ENCODE measurements around the gene SLK.

SLK gene

GRCh38 chr10:104041891-104042535, 75.1 kb downstream of the SLK start:
- Histone ChIP-seq H3K27ac (ENCODE audit: low read depth, low read length) (no peak overlapping the region), H4K20me1 (ENCODE audit: low read depth, low read length) (no peaks in the 10 kb centered on the region), H3K4me3 (ENCODE audit: insufficient read depth, low read length, poor library complexity, severe bottlenecking) (no peak overlapping the region), H3F3A (ENCODE audit: insufficient read depth) (no peaks in the 10 kb centered on the region), H3K9me2 (replicated peaks; ENCODE audit: insufficient read depth, low read length) (no peaks in the 10 kb centered on the region), H3K36me3 (ENCODE audit: low read length) (no peaks in the 10 kb centered on the region), H2AFZ (ENCODE audit: low read depth, low read length, severe bottlenecking) (no peak overlapping the region), H3K79me2 (ENCODE audit: insufficient read depth, low read length) (no peaks in the 10 kb centered on the region), H3K4me2 (ENCODE audit: low read depth, low read length, poor library complexity, severe bottlenecking) (no peak overlapping the region), H3K27me3 (ENCODE audit: low read length) (no peaks in the 10 kb centered on the region), H3K9me3 (ENCODE audit: insufficient read depth, low read length) (no peaks in the 10 kb centered on the region), H3K9ac (ENCODE audit: low read length) (no peak overlapping the region)
- TF ChIP-seq CTCF (IDR thresholded peaks at IDR 0.05; ENCODE audit: insufficient read depth, low read length, poor library complexity, severe bottlenecking) = no peak
- TF ChIP-seq EZH2phosphoT487 (conservative IDR thresholded peaks at IDR 0.05; ENCODE audit: low read length) = no peak

DNA sequence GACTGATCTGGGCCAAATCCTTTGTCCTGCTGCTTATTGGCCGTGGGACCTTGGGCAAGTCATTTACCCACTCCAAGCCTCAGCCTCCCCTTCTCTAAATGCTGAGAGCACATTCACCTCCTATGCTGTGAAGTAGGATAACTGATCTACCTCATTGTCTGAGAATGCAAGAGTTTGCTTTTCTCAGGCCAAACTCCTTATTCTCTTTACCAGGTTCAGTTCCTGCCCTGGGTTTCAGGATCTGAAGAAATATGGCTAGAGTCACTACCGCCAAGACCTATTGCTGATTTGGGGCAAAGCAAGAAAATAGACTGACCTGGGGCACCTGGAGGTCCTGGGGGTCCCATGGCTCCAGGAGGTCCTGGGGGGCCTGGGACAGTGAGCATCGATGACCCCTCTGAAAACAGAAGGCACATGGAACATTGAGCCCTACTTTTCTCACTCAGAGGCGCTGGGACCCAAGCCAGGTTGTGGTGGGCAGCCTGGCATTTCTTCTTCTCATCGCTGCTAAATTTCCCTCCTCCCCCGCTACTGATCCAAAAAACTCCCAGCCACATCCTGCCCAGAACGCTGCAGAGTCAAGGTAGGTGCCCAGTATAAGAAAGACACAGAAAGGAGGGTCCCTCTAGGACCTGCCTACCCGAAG, 76.4 kb downstream of the SLK start:
- Histone ChIP-seq H3K4me3 (ENCODE audit: insufficient read depth, low read length, poor library complexity, severe bottlenecking) (no peak overlapping the region), H3F3A (ENCODE audit: insufficient read depth) (no peaks in the 10 kb centered on the region), H3K36me3 (ENCODE audit: low read length) (no peaks in the 10 kb centered on the region), H4K20me1 (ENCODE audit: low read depth, low read length) (no peaks in the 10 kb centered on the region), H3K27ac (ENCODE audit: low read depth, low read length) (no peak overlapping the region), H3K4me2 (ENCODE audit: low read depth, low read length, poor library complexity, severe bottlenecking) (no peak overlapping the region), H3K9me3 (ENCODE audit: insufficient read depth, low read length) (no peaks in the 10 kb centered on the region), H3K27me3 (ENCODE audit: low read length) (no peaks in the 10 kb centered on the region), H3K9me2 (replicated peaks; ENCODE audit: insufficient read depth, low read length) (no peaks in the 10 kb centered on the region), H3K9ac (ENCODE audit: low read length) (no peak overlapping the region), H2AFZ (ENCODE audit: low read depth, low read length, severe bottlenecking) (no peak overlapping the region), H3K79me2 (ENCODE audit: insufficient read depth, low read length) (no peaks in the 10 kb centered on the region)
- no peak for TF ChIP-seq CTCF (IDR thresholded peaks at IDR 0.05; ENCODE audit: insufficient read depth, low read length, poor library complexity, severe bottlenecking)
- no peak for TF ChIP-seq EZH2phosphoT487 (conservative IDR thresholded peaks at IDR 0.05; ENCODE audit: low read length)

DNA sequence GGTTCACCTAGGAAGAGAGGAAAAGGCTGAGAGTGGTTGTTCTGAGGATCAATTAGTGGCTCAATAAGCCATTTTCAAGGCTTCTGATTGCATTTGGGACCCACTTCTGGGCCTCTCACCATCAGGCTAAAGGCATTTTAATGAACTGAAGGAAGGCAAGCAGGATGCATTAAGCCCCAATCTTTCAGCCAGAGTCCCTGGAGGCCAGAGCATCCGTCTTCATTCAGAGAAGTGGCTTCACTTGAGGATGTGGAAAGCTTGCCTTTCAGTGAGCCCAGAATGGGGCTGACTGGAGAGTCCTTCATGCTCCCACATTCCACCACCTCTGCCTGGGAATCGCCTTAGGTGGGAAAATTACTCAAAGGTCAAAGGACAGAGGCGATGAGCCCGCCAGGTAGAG, 76.9 kb downstream of the SLK start:
- Histone ChIP-seq H3K36me3 (ENCODE audit: low read length) (no peaks in the 10 kb centered on the region), H3K27me3 (ENCODE audit: low read length) (no peaks in the 10 kb centered on the region), H3K4me3 (ENCODE audit: insufficient read depth, low read length, poor library complexity, severe bottlenecking) (no peak overlapping the region), H3K4me2 (ENCODE audit: low read depth, low read length, poor library complexity, severe bottlenecking) (no peak overlapping the region), H2AFZ (ENCODE audit: low read depth, low read length, severe bottlenecking) (no peak overlapping the region), H3K79me2 (ENCODE audit: insufficient read depth, low read length) (no peaks in the 10 kb centered on the region), H3K9me2 (replicated peaks; ENCODE audit: insufficient read depth, low read length) (no peaks in the 10 kb centered on the region), H3F3A (ENCODE audit: insufficient read depth) (no peaks in the 10 kb centered on the region), H3K27ac (ENCODE audit: low read depth, low read length) (no peak overlapping the region), H3K9me3 (ENCODE audit: insufficient read depth, low read length) (no peaks in the 10 kb centered on the region), H3K9ac (ENCODE audit: low read length) (no peak overlapping the region), H4K20me1 (ENCODE audit: low read depth, low read length) (no peaks in the 10 kb centered on the region)
- TF ChIP-seq EZH2phosphoT487 (conservative IDR thresholded peaks at IDR 0.05; ENCODE audit: low read length) = no peak
- no peak for TF ChIP-seq CTCF (IDR thresholded peaks at IDR 0.05; ENCODE audit: insufficient read depth, low read length, poor library complexity, severe bottlenecking)
